ENCODE results near the gene RPAP3. TPM values are rescaled to one million over a fixed set of nuclear protein-coding genes. Genes with fewer than 3 reads are reported as not detected.

RPAP3 gene
- polyA plus RNA-seq, 3 donors, result 9.6 to 20.6 (median 19.0) TPM

DNA sequence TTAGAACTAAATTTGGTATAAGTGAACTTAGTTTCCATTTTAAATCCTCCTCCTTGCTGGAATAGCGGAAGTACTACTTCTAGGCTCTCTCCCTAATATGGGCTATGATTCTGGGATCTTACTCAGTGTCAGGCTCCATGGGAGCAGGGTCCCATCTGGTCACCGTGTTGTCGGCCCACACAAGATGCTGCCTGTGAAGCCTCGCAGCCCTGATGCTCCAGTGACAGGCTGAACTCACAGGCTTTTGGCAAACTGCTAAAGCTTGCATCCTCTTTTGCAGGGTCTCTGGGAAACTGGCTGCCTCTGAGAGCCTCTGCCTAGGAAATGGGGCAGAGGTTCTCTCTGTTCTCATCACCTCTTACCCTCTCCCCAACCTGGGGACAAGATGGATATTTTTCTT, 88.4 kb downstream of the RPAP3 start:
- no peak overlapping the region for H3K27ac Mint-ChIP-seq
- intact Hi-C loops (cut with micrococcal nuclease), result no loop called here
- Histone ChIP-seq H4K20me1 (ENCODE audit: insufficient read depth, low read length) (no peaks in the 10 kb centered on the region), H3K9me3 (replicated peaks in 1 of 2; ENCODE audit: control insufficient read depth in 1 of 2, insufficient read depth in 1 of 2, low read length in 2 of 2) (peaks cover 8 to 12% of the 10 kb centered on the region in 2 donors), H2AFZ (ENCODE audit: insufficient read depth, low read depth, low read length, poor library complexity, severe bottlenecking) (no peak overlapping the region), H3K79me2 (ENCODE audit: insufficient read depth, low read length) (no peaks in the 10 kb centered on the region), H3K9ac (ENCODE audit: insufficient read depth, low read length, poor library complexity, severe bottlenecking) (no peak overlapping the region), H3K36me3 (replicated peaks in 1 of 2; ENCODE audit: control insufficient read depth in 1 of 2, insufficient read depth in 2 of 2, low read length in 2 of 2) (no peaks in the 10 kb centered on the region), H3K4me1 (ENCODE audit: control insufficient read depth in 1 of 2, insufficient read depth in 2 of 2, low read length in 2 of 2) (no peaks in the 10 kb centered on the region), H3K4me2 (replicated peaks; ENCODE audit: extremely low read depth, low read length, poor library complexity, severe bottlenecking) (no peak overlapping the region), H3K27me3 (ENCODE audit: control insufficient read depth in 2 of 2, insufficient read depth in 2 of 2, low read length in 2 of 2) (no peaks in the 10 kb centered on the region), H3K4me3 (replicated peaks in 1 of 3; ENCODE audit: low read depth in 2 of 3, low read length in 3 of 3) (no peak overlapping the region), H3K27ac (ENCODE audit: low read depth in 1 of 2, low read length in 2 of 2) (no peak overlapping the region)
- H3K36me3 Mint-ChIP-seq, result peaks cover 0 to 8% of the 10 kb centered on the region in 2 donors
- TF ChIP-seq, protein P1, sequence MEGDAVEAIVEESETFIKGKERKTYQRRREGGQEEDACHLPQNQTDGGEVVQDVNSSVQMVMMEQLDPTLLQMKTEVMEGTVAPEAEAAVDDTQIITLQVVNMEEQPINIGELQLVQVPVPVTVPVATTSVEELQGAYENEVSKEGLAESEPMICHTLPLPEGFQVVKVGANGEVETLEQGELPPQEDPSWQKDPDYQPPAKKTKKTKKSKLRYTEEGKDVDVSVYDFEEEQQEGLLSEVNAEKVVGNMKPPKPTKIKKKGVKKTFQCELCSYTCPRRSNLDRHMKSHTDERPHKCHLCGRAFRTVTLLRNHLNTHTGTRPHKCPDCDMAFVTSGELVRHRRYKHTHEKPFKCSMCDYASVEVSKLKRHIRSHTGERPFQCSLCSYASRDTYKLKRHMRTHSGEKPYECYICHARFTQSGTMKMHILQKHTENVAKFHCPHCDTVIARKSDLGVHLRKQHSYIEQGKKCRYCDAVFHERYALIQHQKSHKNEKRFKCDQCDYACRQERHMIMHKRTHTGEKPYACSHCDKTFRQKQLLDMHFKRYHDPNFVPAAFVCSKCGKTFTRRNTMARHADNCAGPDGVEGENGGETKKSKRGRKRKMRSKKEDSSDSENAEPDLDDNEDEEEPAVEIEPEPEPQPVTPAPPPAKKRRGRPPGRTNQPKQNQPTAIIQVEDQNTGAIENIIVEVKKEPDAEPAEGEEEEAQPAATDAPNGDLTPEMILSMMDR (IDR thresholded peaks at IDR 0.05), result no peak
- no CpG with 5 or more reads among the region's 4 CpGs for WGBS (ENCODE audit: insufficient coverage)
- peaks cover 1 to 2% (median 1%) of the 10 kb centered on the region in 3 donors for H3K27me3 Mint-ChIP-seq (ENCODE audit: low read depth in 3 of 3)
- no peak overlapping the region for H3K4me3 Mint-ChIP-seq
- no peak for DNase-seq
- peaks cover 5% of the 10 kb centered on the region for H3K4me1 Mint-ChIP-seq
- peaks cover 5 to 16% (median 11%) of the 10 kb centered on the region in 7 donors for H3K9me3 Mint-ChIP-seq

DNA sequence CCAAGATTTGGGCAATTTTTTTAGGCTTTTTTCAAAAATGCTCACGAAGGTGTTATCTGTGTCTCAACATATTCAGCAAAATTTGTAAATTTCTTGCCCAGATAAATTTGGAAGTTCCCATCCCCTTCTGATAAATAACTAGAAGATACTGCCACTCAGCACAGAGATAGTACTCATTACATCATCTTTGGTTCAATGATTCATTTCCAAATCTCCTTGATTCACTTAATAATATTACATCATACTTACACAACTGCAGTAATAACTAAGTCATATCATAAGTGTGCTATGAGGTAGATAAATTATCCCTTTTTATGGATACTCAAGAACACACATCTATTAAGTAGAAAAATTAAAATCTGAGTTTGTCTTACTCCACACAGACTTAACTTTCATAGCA, 89.4 kb downstream of the RPAP3 start:
- Histone ChIP-seq H3K36me3 (replicated peaks in 1 of 2; ENCODE audit: control insufficient read depth in 1 of 2, insufficient read depth in 2 of 2, low read length in 2 of 2) (no peaks in the 10 kb centered on the region), H3K27me3 (ENCODE audit: control insufficient read depth in 2 of 2, insufficient read depth in 2 of 2, low read length in 2 of 2) (no peaks in the 10 kb centered on the region), H3K4me1 (ENCODE audit: control insufficient read depth in 1 of 2, insufficient read depth in 2 of 2, low read length in 2 of 2) (no peaks in the 10 kb centered on the region), H3K79me2 (ENCODE audit: insufficient read depth, low read length) (no peaks in the 10 kb centered on the region), H2AFZ (ENCODE audit: insufficient read depth, low read depth, low read length, poor library complexity, severe bottlenecking) (no peak overlapping the region), H4K20me1 (ENCODE audit: insufficient read depth, low read length) (no peaks in the 10 kb centered on the region), H3K9ac (ENCODE audit: insufficient read depth, low read length, poor library complexity, severe bottlenecking) (no peak overlapping the region), H3K4me3 (replicated peaks in 1 of 3; ENCODE audit: low read depth in 2 of 3, low read length in 3 of 3) (no peak overlapping the region), H3K27ac (ENCODE audit: low read depth in 1 of 2, low read length in 2 of 2) (no peak overlapping the region), H3K9me3 (replicated peaks in 1 of 2; ENCODE audit: control insufficient read depth in 1 of 2, insufficient read depth in 1 of 2, low read length in 2 of 2) (peaks cover 8 to 12% of the 10 kb centered on the region in 2 donors), H3K4me2 (replicated peaks; ENCODE audit: extremely low read depth, low read length, poor library complexity, severe bottlenecking) (no peak overlapping the region)
- peaks cover 1 to 2% (median 1%) of the 10 kb centered on the region in 3 donors for H3K27me3 Mint-ChIP-seq (ENCODE audit: low read depth in 3 of 3)
- TF ChIP-seq, protein P1 (IDR thresholded peaks at IDR 0.05), result no peak
- WGBS (ENCODE audit: insufficient coverage), result 100% methylated on average over 1 of the region's 1 CpG
- no peak overlapping the region for H3K4me3 Mint-ChIP-seq
- intact Hi-C loops (cut with micrococcal nuclease), result no loop called here
- H3K9me3 Mint-ChIP-seq, result peaks cover 5 to 16% (median 14%) of the 10 kb centered on the region in 7 donors
- peaks cover 0 to 6% of the 10 kb centered on the region in 2 donors for H3K36me3 Mint-ChIP-seq
- peak in 2 of 3 donors; percentile 11 to 35 for DNase-seq
- H3K27ac Mint-ChIP-seq, result peak overlapping the region in 2 of 7 donors; percentile 3 to 41
- H3K4me1 Mint-ChIP-seq, result peaks cover 5% of the 10 kb centered on the region
